Liver (tissue), 9 donors: Measurements from ENCODE around the gene RSRC1. TPM values are rescaled to one million over a fixed set of nuclear protein-coding genes. Genes with fewer than 3 reads are reported as not detected.

ENCODE experiments used
- DNase-seq: peaks from one replicate; pipeline ENCODE4 v3.0.0-alpha.2; 2017; ENCODE audit warnings: low spot score
- H3K27ac ChIP-seq, 2 donors: one replicate each; pipeline ENCODE4 v1.7.0; 2013; ENCODE audit warnings: inconsistent platforms in 2 of 2, low read length in 2 of 2, control low read depth in 1 of 2, low read depth in 1 of 2, mild to moderate bottlenecking in 1 of 2
- H3K27me3 ChIP-seq, 4 donors: one replicate each; pipeline versions ENCODE4 v1.6.1 to v1.7.0; 2013; ENCODE audit warnings: low read length in 3 of 4, inconsistent platforms in 1 of 4, mild to moderate bottlenecking in 1 of 4, moderate library complexity in 1 of 4; ENCODE audit not compliant: control insufficient read depth in 4 of 4, insufficient read depth in 4 of 4
- H3K36me3 ChIP-seq, 4 donors: one replicate each; pipeline versions ENCODE4 v1.6.1 to v1.7.0; 2013; ENCODE audit warnings: low read length in 3 of 4, mild to moderate bottlenecking in 3 of 4, low read depth in 1 of 4, moderate library complexity in 1 of 4; ENCODE audit not compliant: control insufficient read depth in 4 of 4, insufficient read depth in 3 of 4
- H3K4me1 ChIP-seq, 4 donors: one replicate each; pipeline versions ENCODE4 v1.6.1 to v1.7.0; 2013; ENCODE audit warnings: low read length in 3 of 4, mild to moderate bottlenecking in 3 of 4, moderate library complexity in 1 of 4; ENCODE audit not compliant: control insufficient read depth in 4 of 4, insufficient read depth in 4 of 4
- H3K4me3 ChIP-seq, 3 donors: one replicate each; pipeline versions ENCODE4 v1.6.1 to v1.7.0; 2013; ENCODE audit warnings: low read length in 3 of 3, control low read depth in 1 of 3, low read depth in 1 of 3, mild to moderate bottlenecking in 1 of 3
- H3K9ac ChIP-seq, 2 donors: one replicate each; pipeline ENCODE4 v1.7.0; 2013; ENCODE audit warnings: low read length in 2 of 2, mild to moderate bottlenecking in 2 of 2, moderate library complexity in 2 of 2, control low read depth in 1 of 2, low read depth in 1 of 2
- H3K9me3 ChIP-seq, 4 donors: one replicate each; pipeline versions ENCODE4 v1.6.1 to v1.7.0; 2013; ENCODE audit warnings: low read length in 3 of 4; ENCODE audit not compliant: control insufficient read depth in 4 of 4
- EGR1 ChIP-seq, 2 donors: IDR thresholded peaks; 2 replicates each; pipeline ENCODE4 v1.6.1; 2016 to 2018; ENCODE audit warnings: antibody characterized with exemption in 2 of 2, low read depth in 2 of 2
- FOXA2 ChIP-seq: IDR thresholded peaks from 2 replicates; pipeline ENCODE4 v1.6.1; 2016; ENCODE audit warnings: antibody characterized with exemption
- GABPA ChIP-seq, 2 donors: IDR thresholded peaks in 1 of 2; conservative IDR thresholded peaks in 1 of 2; 2 replicates each; pipeline ENCODE4 v1.6.1; 2016; ENCODE audit warnings: antibody characterized with exemption in 2 of 2, mild to moderate bottlenecking in 1 of 2, moderate library complexity in 1 of 2
- HNF4A ChIP-seq, 2 donors: conservative IDR thresholded peaks; 2 replicates each; pipeline ENCODE4 v1.6.1; 2016; ENCODE audit warnings: antibody characterized with exemption in 2 of 2, mild to moderate bottlenecking in 2 of 2
- HNF4G ChIP-seq: IDR thresholded peaks from 2 replicates; pipeline ENCODE4 v1.6.1; 2016; ENCODE audit warnings: antibody characterized with exemption
- MAX ChIP-seq: IDR thresholded peaks from 2 replicates; pipeline ENCODE4 v1.6.1; 2016; ENCODE audit warnings: antibody characterized with exemption
- NR2F2 ChIP-seq: IDR thresholded peaks from 2 replicates; pipeline ENCODE4 v1.6.1; 2016; ENCODE audit warnings: antibody characterized with exemption
- RAD21 ChIP-seq, 2 donors: IDR thresholded peaks; 2 replicates each; pipeline ENCODE4 v1.6.1; 2016; ENCODE audit warnings: antibody characterized with exemption in 2 of 2, mild to moderate bottlenecking in 2 of 2
- YY1 ChIP-seq: IDR thresholded peaks from 2 replicates; pipeline ENCODE4 v1.6.1; 2016; ENCODE audit warnings: antibody characterized with exemption, mild to moderate bottlenecking
- ZBTB33 ChIP-seq: IDR thresholded peaks from 2 replicates; pipeline ENCODE4 v1.6.1; 2016; ENCODE audit warnings: antibody characterized with exemption
- WGBS: extraction: QIAGEN DNeasy Blood & Tissue Kit; methylation state at CpG from one replicate; pipeline ENCODE4 v1.1.7; 2013; 5-methylcytosine and 5-hydroxymethylcytosine counted together
- polyA plus RNA-seq, 2 donors: library from polyadenylated mRNA; stranded (reverse) in 1 of 2; unstranded in 1 of 2; fragments of 200-250 nt in 1 of 2; fragments of >200 nt in 1 of 2; fragmentation: Nextera tagmentation in 1 of 2; extraction: Ambion mirVana in 1 of 2; gene quantifications; one replicate each; pipeline versions ENCODE4 v1.2.1 to v1.2.3, GENCODE V29; 2013 to 2015
- total RNA-seq, 2 donors: library from RNA; depleted of rRNA; stranded (reverse); fragments of >200 nt; gene quantifications; one replicate each; pipeline ENCODE4 v1.2.3, GENCODE V29; 2014
- TF ChIP-seq, protein P1 (sequence below): fragments of 150-350 bp; IDR thresholded peaks from 2 replicates; pipeline ENCODE4 v1.5.1; 2017; ENCODE audit warnings: improper control_type of control experiment, low read depth, low read length; ENCODE audit not compliant: missing input control
- TF ChIP-seq, protein P2 (sequence below): IDR thresholded peaks from 2 replicates; pipeline ENCODE4 v1.6.1; 2016; ENCODE audit warnings: antibody characterized with exemption
- TF ChIP-seq, protein P3 (sequence below): IDR thresholded peaks from 2 replicates; pipeline ENCODE4 v1.6.1; 2016; ENCODE audit warnings: antibody characterized with exemption, mild to moderate bottlenecking
- donor health status: healthy.
- donor health status: healthy.
- donor health status: healthy.
- donor health status: healthy.
- donor health status: healthy.

The RSRC1 gene
- total and polyA plus RNA-seq, 4 donors: 7.2 to 30.3 (median 20.7) TPM

DNA sequence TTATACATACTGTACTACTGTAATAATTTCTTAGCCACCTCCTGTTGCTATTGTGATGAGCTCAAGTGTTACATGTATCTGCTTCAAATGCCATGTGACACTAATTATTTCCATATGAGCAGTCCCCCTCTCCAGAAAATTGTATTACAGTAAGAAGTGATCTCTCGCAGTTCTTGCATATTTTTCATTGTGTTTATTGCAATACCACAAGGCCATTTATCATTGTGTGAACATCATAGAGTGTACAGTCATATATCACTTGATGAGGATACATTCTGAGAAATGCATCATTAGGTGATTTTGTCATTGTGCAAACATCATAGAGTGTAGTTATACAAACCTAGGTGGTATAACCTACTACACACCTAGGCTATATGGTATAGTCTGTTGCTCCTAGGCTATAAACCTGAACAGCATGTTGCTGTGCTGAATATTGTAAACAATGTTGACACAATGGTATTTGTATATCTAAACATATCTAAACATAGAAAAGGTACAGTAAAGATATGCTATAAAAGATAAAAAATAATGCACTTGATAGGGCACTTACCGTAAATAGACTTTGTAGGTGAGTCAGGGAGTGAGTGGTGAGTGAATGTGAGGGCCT, 271.5 kb downstream of the RSRC1 start:
- WGBS: 94% methylated on average over 2 of the region's 2 CpGs
- Histone ChIP-seq H3K36me3 (no peaks in the 10 kb centered on the region), H3K27me3 (no peaks in the 10 kb centered on the region), H3K9me3 (no peaks in the 10 kb centered on the region), H3K4me1 (no peaks in the 10 kb centered on the region), H3K9ac (no peak overlapping the region), H3K4me3 (no peak overlapping the region), H3K27ac (no peak overlapping the region)
- DNase-seq: no peak
- TF ChIP-seq, protein P1, sequence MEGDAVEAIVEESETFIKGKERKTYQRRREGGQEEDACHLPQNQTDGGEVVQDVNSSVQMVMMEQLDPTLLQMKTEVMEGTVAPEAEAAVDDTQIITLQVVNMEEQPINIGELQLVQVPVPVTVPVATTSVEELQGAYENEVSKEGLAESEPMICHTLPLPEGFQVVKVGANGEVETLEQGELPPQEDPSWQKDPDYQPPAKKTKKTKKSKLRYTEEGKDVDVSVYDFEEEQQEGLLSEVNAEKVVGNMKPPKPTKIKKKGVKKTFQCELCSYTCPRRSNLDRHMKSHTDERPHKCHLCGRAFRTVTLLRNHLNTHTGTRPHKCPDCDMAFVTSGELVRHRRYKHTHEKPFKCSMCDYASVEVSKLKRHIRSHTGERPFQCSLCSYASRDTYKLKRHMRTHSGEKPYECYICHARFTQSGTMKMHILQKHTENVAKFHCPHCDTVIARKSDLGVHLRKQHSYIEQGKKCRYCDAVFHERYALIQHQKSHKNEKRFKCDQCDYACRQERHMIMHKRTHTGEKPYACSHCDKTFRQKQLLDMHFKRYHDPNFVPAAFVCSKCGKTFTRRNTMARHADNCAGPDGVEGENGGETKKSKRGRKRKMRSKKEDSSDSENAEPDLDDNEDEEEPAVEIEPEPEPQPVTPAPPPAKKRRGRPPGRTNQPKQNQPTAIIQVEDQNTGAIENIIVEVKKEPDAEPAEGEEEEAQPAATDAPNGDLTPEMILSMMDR: no peak
- TF ChIP-seq HNF4A (conservative IDR thresholded peaks at IDR 0.05): no peak
- no peak for TF ChIP-seq HNF4G
- TF ChIP-seq EGR1 (IDR thresholded peaks at IDR 0.05; ENCODE audit: low read depth in 2 of 2): no peak
- no peak for TF ChIP-seq NR2F2
- no peak for TF ChIP-seq GABPA (IDR thresholded peaks at IDR 0.05 in 1 of 2, conservative IDR thresholded peaks at IDR 0.05 in 1 of 2)
- TF ChIP-seq, protein P2, sequence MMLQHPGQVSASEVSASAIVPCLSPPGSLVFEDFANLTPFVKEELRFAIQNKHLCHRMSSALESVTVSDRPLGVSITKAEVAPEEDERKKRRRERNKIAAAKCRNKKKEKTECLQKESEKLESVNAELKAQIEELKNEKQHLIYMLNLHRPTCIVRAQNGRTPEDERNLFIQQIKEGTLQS: no peak
- TF ChIP-seq FOXA2: no peak
- TF ChIP-seq, protein P3, sequence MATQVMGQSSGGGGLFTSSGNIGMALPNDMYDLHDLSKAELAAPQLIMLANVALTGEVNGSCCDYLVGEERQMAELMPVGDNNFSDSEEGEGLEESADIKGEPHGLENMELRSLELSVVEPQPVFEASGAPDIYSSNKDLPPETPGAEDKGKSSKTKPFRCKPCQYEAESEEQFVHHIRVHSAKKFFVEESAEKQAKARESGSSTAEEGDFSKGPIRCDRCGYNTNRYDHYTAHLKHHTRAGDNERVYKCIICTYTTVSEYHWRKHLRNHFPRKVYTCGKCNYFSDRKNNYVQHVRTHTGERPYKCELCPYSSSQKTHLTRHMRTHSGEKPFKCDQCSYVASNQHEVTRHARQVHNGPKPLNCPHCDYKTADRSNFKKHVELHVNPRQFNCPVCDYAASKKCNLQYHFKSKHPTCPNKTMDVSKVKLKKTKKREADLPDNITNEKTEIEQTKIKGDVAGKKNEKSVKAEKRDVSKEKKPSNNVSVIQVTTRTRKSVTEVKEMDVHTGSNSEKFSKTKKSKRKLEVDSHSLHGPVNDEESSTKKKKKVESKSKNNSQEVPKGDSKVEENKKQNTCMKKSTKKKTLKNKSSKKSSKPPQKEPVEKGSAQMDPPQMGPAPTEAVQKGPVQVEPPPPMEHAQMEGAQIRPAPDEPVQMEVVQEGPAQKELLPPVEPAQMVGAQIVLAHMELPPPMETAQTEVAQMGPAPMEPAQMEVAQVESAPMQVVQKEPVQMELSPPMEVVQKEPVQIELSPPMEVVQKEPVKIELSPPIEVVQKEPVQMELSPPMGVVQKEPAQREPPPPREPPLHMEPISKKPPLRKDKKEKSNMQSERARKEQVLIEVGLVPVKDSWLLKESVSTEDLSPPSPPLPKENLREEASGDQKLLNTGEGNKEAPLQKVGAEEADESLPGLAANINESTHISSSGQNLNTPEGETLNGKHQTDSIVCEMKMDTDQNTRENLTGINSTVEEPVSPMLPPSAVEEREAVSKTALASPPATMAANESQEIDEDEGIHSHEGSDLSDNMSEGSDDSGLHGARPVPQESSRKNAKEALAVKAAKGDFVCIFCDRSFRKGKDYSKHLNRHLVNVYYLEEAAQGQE: no peak
- TF ChIP-seq YY1: no peak
- no peak for TF ChIP-seq RAD21 (IDR thresholded peaks at IDR 0.05)
- no peak for TF ChIP-seq MAX
- no peak for TF ChIP-seq ZBTB33

DNA sequence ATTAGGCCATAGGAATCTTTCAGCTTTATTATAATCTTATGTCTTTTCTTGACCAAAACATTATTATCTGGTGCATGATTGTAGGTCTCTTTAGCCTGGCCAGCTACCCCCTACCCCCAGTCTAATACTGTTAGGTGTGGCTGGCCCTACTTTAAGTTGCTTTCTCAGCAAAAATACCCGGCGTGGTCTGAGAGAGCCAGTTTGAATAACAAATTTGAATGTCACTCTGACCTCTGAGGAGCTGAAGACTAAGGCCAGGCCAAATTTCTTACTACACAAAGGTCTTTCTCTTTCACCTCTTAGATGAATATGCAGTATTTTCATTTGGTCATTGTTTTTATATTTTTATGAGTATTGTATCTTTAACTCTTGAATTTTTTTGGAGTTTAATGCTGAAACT, 272.6 kb downstream of the RSRC1 start:
- TF ChIP-seq ZBTB33 (no peak), YY1 (no peak)
- TF ChIP-seq, protein P1: no peak
- TF ChIP-seq, protein P3: no peak
- H3K27me3 ChIP-seq: no peaks in the 10 kb centered on the region
- no peak overlapping the region for H3K9ac ChIP-seq
- H3K36me3 ChIP-seq: no peaks in the 10 kb centered on the region
- H3K4me1 ChIP-seq: no peaks in the 10 kb centered on the region
- H3K9me3 ChIP-seq: no peaks in the 10 kb centered on the region
- no peak for DNase-seq
- H3K27ac ChIP-seq: no peak overlapping the region
- 79% methylated on average over 2 of the region's 2 CpGs for WGBS
- no peak overlapping the region for H3K4me3 ChIP-seq
